Adipose tissue (tissue), 3 donors: ENCODE measurements around the gene COL18A1. TPM values are rescaled to one million over a fixed set of nuclear protein-coding genes. Genes with fewer than 3 reads are reported as not detected.
A peak's percentile ranks its signal among the peaks of the same experiment; 100 is the strongest.

Experiments
- H3K27ac ChIP-seq: one replicate; pipeline ENCODE4 v1.5.1; 2013; ENCODE audit warnings: low read depth, low read length
- WGBS, 3 donors: extraction: QIAGEN DNeasy Blood & Tissue Kit; methylation state at CpG; one replicate each; pipeline ENCODE4 v1.1.7; 2013; 5-methylcytosine and 5-hydroxymethylcytosine counted together
- polyA plus RNA-seq, 3 donors: library from polyadenylated mRNA; stranded (reverse); fragments of 200-250 nt; gene quantifications; one replicate each; pipeline ENCODE4 v1.2.3, GENCODE V29; 2013
- donor health status: healthy with polysubstance abuse.
- donor health status: Bipolar disorder and iron deficiency.
- donor health status: healthy.

Gene COL18A1
- polyA plus RNA-seq, 3 donors = 42.2 to 93.6 (median 50.6) TPM

DNA sequence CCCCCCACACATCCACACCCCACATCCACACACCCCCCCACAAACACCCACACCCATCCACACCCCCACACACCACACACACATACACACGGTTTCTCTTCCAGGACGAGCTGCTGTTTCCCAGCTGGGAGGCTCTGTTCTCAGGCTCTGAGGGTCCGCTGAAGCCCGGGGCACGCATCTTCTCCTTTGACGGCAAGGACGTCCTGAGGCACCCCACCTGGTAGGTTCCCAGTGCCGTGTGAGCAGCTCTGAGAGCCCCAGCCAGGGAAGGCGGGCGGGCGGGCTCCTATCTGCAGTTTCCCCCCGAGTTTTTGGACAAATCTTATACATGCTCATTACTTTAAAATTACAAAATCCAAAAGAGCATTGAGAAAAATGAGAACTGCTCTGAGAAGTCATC, 106.0 kb downstream of the COL18A1 start:
- H3K27ac ChIP-seq = no peak overlapping the region
- 81 to 87% (median 83%) methylated on average over 12 of the region's 12 CpGs for WGBS, 3 donors

GRCh38 chr21:45511661-45512431, 106.9 kb downstream of the COL18A1 start:
- H3K27ac ChIP-seq = no peak overlapping the region
- WGBS, 3 donors = 89 to 90% (median 89%) methylated on average over 34 to 35 of the region's 35 CpGs

GRCh38 chr21:45512626-45513002, 107.6 kb downstream of the COL18A1 start:
- no peak overlapping the region for H3K27ac ChIP-seq

GRCh38 chr21:45513003-45513717, 108.2 kb downstream of the COL18A1 start:
- 39 to 86% (median 73%) methylated on average over 19 of the region's 19 CpGs for WGBS, 3 donors
- H3K27ac ChIP-seq = no peak overlapping the region

More at GRCh38 chr21:45512626-45513002, 107.6 kb downstream of the COL18A1 start:
- 68 to 87% (median 68%) methylated on average over 8 of the region's 8 CpGs for WGBS, 3 donors

DNA sequence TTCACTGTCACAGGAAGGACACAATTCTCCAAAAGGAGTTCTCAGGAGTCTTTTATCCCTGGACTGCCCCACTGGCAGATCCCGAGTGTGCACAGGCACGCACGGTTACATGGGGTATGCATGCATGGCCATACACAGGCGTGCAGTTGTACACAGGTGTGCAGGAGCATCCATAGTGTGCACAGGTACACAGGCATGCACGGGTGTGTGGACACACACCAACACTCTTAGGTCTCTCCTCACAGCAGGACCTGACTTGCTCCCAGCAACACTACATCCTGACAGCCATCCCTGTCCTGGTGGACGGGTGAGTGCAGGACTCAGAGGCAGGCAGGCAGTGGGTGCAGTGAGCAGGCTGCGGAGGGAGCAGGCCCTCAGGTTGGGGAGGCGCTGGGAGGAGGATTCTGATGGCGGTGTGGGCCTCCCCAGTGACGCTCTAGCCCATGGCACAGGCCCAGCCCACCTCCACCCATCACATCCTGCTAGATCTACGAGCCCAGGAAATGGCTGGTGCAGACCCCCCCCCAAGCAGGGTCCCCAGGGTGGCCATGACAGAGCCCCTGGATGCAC, 108.9 kb downstream of the COL18A1 start:
- H3K27ac ChIP-seq = no peak overlapping the region
- 64 to 88% (median 83%) methylated on average over 10 to 11 of the region's 11 CpGs for WGBS, 3 donors

DNA sequence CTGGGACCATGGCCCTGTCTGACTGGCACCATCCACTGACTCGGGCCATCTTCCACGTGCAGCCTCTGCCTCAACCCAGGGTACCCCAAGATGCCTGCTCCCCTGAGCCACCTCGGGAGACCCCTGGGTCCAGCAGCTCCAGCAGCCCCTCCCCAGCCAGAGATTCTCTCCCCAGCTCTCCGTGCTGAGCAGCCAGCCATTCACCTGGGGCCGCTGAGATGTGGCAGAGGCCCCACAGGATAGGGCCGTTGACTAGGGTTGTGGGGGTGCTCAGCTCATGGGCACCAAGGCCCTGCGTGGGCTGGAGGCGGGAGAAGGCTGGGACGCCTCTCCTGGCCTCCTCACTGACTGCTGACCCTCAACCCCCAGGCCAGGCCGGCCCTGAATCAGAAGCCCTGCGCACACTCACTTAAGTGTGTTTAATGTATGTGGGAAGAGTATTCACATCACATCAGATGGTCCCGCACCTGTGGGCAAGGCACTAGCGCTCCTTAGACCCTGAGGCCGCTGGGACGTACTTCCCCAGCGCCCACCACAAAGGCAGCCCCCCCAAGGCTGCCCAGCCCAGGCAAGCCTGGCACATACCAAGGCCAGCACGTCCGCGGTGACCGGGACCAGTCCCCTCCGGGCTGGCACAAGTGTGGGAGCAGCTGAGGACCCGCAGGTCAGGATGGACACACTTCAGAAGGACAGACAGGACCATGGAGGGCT, 109.5 kb downstream of the COL18A1 start:
- no peak overlapping the region for H3K27ac ChIP-seq

GRCh38 chr21:45515241-45516061, 110.5 kb downstream of the COL18A1 start:
- H3K27ac ChIP-seq = no peak overlapping the region
- 92 to 97% (median 95%) methylated on average over 29 to 31 of the region's 31 CpGs for WGBS, 3 donors

More for the DNA sequence above, 109.5 kb downstream of the COL18A1 start:
- WGBS, 3 donors = 85 to 90% (median 88%) methylated on average over 22 of the region's 22 CpGs

GRCh38 chr21:45516071-45516670, 111.2 kb downstream of the COL18A1 start:
- H3K27ac ChIP-seq = no peak overlapping the region
- WGBS, 3 donors = 90 to 95% (median 92%) methylated on average over 21 of the region's 21 CpGs

GRCh38 chr21:45516671-45517151, 111.7 kb downstream of the COL18A1 start:
- H3K27ac ChIP-seq = no peak overlapping the region
- 86 to 94% (median 91%) methylated on average over 13 to 14 of the region's 14 CpGs for WGBS, 3 donors

- WGBS, 3 donors = 80 to 92% (median 83%) methylated on average over 15 of the region's 15 CpGs
- peak overlapping the region; percentile 52 for H3K27ac ChIP-seq
Measured at GRCh38 chr21:45517249-45518065, 112.5 kb downstream of the COL18A1 start.

DNA sequence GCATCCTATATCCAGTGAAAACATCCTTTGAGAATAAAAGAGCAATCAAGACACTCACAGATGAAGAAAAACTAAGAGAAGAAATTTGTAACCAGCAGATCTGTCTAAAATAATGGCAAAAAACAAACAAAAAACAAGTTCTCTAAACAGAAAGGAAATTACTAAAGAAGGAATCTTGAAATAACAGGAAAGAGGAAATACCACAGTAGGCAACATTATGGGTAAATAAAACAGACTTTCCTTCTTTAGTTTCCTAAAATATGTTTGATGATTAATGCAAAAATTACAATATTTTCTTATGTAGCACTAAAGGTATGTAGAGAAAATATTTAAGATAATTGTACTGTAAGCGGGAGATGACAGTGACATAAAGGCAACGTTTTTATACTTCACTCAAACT, 113.8 kb downstream of the COL18A1 start:
- no peak overlapping the region for H3K27ac ChIP-seq
- 67 to 86% (median 84%) methylated on average over 2 of the region's 2 CpGs for WGBS, 3 donors

GRCh38 chr21:45519182-45519581, 114.2 kb downstream of the COL18A1 start:
- WGBS, 3 donors = 89 to 96% (median 95%) methylated on average over 4 of the region's 4 CpGs
- no peak overlapping the region for H3K27ac ChIP-seq

DNA sequence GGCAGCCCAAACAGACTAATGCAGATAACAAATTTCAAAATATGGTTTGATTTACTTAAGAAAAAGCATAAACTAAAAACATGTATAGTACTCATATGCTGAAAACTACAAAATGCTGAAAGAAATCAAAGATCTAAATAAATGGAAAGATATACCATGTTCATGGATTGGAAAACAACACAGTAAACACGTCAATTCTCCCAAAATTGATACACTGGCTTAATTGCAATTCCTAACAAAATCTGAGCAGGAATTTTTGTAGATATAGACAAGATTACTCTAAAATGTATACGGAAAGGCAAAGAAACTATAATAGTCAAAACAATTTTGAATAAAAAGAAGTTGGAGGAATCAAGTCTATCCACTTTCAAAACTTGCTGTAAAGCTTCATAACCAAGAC, 116.3 kb downstream of the COL18A1 start:
- WGBS, 3 donors = 98 to 100% (median 99%) methylated on average over 2 of the region's 2 CpGs
- no peak overlapping the region for H3K27ac ChIP-seq

- WGBS, 3 donors = 95 to 96% (median 96%) methylated on average over 6 of the region's 6 CpGs
- no peak overlapping the region for H3K27ac ChIP-seq
Measured at GRCh38 chr21:45522381-45522780, 117.4 kb downstream of the COL18A1 start.

DNA sequence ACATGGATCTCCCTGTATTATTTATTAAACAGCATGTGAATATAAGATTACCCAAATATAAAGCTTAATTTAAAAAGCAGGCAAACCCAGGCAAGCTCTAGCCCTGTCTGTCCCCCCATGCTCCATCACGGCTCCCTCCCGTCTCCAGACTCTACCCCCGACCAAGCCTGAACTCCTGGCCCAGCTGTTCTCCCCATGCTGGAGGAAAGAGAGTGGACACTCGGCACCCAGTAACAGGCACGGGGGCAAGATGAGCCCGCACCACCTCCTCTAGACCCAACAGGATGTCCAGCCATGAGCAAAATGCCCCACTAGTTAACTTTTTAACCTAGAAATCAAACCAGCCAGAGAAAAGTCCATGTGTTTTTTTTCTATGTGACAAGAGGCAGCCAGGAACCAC, 118.0 kb downstream of the COL18A1 start:
- no peak overlapping the region for H3K27ac ChIP-seq
- 84 to 96% (median 94%) methylated on average over 6 of the region's 6 CpGs for WGBS, 3 donors

DNA sequence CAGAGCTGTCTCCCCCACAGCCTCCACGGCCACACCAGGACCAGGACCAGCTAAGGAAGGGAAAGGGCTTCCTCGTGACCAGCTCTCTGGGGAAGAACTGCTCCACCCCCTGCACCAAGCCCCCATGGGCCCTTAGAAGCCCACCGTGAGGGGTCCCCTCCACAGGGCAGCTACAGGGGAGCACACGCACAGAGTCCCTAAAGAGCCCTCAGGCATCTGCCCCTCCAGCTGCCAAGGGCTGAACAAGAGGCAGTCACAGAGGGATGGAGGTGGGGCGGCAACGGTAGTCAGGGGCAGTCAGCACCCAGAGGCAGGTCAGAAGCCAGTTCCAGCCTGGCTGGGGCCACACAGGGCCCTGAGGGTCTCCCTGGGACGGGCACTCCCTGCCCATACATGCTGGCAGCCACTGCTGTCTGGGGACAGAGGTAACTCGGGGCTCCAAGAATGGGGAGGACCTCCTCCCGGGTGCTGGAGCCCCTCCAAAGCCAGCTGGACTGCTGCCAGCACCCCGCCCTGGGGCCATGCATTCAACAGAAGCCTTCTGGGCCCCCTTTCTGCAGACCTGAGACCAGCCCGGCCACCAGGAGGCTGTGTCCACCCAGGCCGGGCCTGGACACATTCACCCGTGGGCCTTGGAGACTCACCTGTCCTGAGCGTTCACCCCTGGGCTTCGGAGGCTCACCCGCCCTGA, 118.6 kb downstream of the COL18A1 start:
- WGBS, 3 donors = 72 to 86% (median 86%) methylated on average over 16 of the region's 16 CpGs
- H3K27ac ChIP-seq = no peak overlapping the region
